Activated CD4-positive, CD25-positive, alpha-beta regulatory T cell treated with anti-CD3 and anti-CD28 coated beads, Interleukin-2, amount 50 U/mL, for 16 hours (primary cell): ENCODE measurements around the gene XXYLT1.

Source experiments
- DNase-seq: peaks from one replicate; pipeline ENCODE4 v3.0.0-alpha.2; 2020; ENCODE audit warnings: low read depth, low spot score

The XXYLT1 gene

DNA sequence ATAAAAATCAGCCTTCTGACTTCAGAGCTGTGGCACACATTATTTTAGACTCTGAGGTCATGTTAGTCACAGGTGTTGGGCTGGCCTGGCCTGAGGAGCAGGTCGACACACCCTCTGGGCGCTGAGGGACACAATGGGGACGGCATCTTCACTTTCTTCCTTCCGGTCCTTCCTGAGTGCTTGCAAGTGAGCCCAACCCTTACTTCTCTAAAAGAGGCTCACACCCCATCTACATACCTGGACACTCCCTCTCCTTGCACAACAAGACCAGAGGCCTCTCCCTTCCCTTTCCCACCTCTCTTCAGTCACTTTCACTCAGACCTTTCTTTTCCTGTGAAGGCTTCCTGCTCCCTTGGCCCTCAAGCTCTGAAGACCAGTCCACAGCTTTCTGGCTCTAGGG is 85.4 kb downstream of the XXYLT1 start:
- DNase-seq = no peak

DNA sequence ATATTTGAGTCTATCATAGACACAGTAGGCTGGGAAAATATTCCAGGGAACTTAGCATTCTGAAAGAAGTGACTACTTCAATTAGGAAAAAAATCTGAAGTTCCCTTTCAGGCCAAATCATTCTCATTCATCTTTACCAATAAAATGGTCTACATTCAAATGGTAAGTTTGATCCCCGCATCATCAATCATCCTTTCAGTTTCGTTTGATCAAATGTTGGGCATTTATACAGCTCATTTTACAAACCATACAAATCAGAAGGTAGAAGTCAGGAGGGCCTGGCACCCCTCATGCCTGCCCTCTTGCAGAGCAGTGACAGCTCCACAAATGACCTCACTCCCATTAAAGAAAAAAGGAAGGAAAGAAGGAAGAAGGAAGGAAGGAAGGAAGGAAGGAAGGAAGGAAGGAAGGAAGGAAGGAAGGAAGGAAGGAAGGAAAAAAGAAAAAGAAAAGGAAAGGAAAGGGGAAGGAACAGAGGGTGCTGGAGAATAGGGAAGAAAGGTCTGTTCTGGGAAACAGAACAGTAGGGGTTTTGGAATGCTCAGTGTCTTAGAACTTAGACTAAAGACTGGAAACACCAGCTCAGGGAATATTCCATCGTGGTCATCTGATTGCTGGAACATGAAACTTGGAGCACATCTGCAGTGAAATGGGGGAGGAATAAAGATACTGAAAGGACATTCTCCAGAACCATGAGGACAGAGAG is 86.1 kb downstream of the XXYLT1 start:
- no peak for DNase-seq

- DNase-seq = no peak
Observed at GRCh38 chr3:195183071-195183776, 87.7 kb downstream of the XXYLT1 start.

GRCh38 chr3:195182470-195182795 is 88.5 kb downstream of the XXYLT1 start:
- no peak for DNase-seq

DNA sequence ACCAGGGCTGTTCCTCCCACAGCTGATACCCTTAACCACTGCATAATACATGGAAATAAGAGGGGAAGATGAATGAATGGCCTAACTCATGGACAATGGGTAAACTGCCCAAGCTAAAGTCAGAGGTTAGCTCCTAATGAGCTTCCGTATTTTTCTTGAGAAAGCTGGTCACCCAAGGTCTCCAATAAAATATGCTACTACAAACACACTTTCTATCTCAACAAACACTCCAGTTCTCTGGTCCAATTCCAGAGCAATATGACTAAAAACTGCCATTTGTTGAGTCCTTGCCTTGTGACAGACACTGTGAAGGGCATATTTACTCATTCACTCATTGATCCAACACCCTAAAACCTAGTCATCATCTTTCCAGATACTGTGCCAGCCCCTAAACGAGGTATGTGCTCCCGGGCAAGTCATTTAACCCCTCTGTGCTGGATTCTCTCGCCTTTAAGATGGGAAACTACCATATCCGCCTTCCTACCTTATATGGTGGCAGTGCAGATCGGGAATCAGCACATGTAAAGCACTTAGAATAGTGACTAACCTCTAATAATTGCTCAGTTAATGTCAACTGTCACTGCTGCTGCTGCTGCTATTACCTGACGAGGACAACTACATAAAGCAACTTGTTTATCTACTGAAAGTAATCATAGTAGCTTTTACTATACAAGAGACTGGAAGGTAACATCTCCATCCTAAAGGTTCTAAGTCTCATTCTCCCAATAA is 89.1 kb downstream of the XXYLT1 start:
- DNase-seq = no peak

DNA sequence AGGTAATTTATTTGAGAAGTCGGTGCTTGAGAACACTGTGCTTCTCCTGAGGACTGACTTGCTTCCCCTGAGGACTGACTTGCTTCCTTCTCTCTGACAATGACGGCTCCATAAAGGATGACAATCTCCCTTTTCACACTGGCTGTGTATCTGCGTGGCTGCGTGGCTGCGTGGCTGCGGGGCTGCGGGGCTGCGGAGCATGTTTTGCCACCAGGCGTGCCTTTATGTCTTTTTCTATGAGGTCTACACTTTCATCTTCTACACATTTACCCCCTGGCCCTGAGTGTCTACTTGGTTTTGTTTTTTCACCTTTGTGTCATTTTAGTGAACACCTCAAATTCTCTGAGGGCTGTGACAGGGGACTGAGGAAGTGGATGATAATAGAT is 89.9 kb downstream of the XXYLT1 start:
- DNase-seq = no peak

DNA sequence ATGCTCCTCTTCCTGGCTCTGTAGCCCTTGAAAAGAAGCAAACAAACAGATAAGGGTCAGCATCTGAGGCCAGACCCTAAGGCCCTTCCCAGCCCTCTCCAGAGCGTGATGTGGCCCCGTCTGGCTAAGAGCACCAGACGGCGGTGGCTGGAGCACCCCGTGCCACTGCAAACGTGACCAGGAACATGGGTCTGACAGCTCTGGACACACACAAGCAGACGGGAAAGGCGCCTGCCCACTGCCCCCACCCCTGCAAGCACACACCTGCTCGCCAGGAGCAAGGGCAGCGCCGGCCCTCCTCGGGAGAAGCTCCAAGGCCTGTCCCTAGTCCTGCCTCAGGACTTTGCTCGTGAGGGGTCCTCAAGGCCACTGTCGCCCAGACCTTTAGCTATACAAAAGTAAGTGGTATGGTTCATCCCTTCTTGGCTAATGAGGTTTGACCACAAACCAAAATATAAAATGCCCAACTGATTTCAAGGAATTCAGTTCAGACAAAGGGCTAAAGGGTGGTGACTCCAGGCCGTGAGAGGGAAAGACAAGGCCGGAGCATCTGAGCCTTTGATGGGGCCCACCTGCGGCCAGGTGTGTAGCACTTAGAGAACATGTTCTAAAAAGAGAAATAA is 90.4 kb downstream of the XXYLT1 start:
- no peak for DNase-seq

- DNase-seq = no peak
Observed at GRCh38 chr3:195179776-195180489, 91.0 kb downstream of the XXYLT1 start.

- DNase-seq = no peak
Observed at GRCh38 chr3:195178124-195178910, 92.6 kb downstream of the XXYLT1 start.

DNA sequence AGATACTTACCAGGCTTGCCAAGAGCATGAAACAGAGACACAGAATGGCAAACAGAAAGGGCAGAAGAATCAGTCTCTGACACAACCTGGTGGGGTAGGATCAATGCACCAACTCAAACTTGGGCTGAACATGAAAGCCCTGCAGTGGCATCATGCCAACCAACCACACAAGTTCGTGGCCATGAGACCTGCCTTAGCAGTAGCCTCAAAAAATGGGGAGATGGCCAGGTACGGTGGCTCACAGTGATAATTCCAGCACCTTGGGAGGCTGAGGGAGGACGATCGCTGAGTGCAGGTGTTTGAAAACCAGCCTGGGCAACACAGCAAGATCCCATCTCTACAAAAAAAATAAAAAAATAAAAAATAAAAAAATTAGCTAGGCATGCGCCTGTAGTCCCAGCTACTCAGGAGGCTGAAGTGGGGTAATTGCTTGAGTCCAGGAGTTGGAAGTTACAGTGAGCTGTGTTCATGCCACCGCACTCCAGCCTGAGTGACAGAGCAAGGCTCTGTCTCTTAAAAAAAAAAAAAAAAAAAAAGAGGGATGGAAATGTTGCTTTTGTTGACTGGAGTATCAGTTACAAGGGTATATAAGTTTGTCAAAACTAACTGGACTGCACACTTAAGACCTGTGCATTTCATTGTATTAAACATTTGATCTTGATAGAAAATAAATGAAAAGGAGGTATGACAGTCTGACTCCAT is 93.4 kb downstream of the XXYLT1 start:
- no peak for DNase-seq

- DNase-seq = no peak
Observed at GRCh38 chr3:195176776-195177175, 94.2 kb downstream of the XXYLT1 start.

DNA sequence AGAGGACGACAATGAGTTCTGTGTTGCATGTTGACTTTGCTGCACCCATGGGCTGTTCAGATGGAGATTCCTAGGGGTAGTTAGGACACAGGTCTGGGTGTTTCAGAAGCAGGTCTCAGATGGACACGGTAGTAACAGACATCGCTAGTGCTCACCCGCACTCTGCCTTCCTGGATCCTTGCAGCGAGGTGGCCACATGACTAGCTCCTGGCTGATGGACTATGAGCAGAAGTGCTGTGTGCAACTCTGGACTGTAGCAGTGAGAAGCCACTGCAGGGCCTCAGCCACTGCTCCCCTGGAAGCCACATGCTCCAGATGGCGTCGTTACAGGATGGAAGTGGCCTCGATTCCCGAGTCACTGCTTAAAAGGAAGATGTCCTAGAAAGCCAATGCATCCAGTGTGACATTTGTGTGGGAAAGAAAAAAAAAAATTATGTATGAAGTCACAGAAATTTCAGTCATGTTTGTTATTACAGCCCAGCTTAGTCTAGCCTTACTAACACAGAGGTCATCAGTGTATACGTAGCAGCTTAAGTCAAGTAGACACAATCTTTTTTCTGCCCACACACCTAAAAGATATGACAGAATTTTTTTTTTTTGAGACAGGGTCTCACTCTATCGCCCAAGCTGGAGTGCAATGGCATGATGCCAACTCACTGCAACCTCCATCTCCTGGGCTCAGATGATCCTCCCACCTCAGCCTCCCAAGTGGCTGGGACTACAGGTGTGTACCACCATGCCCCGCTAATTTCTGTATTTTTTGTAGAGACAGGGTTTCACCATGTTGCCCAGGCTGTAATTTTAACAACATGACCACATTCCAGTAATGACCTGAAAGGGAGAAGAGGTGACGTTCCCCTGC is 95.3 kb downstream of the XXYLT1 start:
- no peak for DNase-seq

DNA sequence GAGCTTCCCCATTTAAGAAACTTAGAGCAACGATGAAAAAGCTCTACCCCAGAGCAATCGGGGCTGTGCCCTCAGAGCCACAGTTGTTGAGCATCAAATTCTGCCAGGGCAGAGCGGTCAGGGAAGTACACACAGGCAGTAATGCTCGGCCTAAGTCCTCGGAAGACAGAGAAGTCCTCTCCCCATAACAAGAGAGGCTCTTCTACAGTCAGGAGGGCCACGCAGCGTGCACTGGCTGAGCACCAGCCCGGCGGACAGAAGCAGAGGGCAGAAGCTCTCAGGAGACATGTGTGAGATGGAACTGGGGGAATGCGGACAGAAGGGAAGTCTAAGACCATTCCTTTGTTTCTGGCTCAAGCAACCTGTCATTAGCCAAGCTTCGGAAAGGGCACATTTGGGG is 95.9 kb downstream of the XXYLT1 start:
- no peak for DNase-seq

DNA sequence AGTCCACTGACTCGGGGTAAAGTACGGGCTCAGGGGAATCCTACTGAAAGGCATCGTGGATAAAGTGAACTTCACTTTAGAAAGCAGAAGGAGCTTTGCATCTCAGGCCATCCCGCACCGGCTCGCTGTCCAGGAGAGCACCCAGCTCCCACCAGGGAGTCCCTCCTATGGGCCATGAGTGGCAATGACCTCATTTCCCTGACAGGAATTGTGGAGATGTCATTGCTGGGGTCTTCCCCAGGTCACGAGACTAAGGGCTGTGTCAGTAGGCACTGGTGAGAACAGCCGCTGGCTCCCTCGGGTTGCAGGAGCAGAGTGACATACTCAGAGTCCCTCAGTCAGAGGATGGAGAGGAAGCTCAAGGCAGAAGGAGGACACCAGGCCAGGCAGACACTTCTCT is 97.3 kb downstream of the XXYLT1 start:
- no peak for DNase-seq

- no peak for DNase-seq
Observed at GRCh38 chr3:195172896-195173295, 98.1 kb downstream of the XXYLT1 start.

GRCh38 chr3:195172039-195172684 is 98.8 kb downstream of the XXYLT1 start:
- no peak for DNase-seq

DNA sequence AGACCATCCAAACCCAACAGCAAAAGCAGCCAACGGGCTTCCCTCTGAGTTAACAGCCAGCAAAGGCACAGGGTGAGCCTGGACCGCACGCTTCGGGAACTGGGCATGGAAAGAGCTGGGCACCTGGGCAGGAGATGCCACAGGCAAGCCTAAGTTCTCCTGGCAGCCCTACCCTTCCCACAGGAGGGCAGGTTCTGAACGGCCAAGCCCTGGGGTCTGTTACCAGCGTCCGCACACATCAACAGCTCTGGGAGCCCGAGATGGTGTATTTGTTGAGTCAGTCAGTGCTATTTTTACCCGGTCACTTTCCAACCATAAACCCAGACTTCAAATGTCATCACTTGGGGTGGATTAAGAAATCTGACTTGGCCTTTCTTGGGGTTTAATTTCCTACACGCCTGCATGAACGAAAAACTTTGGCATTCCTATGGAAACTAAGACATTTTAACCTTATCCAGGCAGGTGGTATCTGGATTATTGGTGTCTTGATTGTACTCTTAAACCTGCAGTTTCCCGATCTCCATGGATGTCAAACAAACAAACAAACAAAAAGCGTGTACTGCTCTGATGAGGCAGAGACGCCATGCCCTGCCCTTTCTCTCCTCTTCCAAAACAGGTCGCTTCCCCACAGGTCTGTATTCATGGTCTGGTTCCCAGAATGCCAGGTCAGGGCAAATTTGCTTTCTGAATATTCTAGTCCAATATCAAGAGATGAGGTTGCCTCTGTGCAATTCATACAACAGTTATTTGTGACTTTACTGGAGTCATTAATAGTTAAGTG is 99.7 kb downstream of the XXYLT1 start:
- DNase-seq = no peak

DNA sequence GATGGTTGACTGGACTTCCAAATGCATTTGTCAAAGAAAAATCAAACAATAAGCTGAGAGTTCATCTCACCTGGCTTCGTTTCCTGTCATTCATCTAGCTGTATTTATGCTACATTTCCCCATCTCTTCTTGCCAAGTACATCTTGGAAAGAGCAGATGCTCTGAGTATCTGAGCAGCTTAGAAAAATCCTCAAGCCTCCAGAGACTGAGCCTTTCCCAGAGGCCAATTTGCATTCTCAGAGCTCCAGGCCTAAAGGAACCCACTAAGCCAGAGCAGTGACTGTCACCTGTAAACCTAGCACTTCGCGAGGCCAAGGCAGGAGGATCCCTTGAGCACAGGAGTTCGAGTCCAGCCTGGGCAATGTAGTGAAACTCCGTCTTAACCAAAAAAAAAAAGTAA is 100.5 kb downstream of the XXYLT1 start:
- DNase-seq = no peak
